GM23338 (cell line): ENCODE results near the gene ANKH. TPM values are rescaled to one million over a fixed set of nuclear protein-coding genes. Genes with fewer than 3 reads are reported as not detected.

ENCODE experiments used
- ATAC-seq: fragments of 200-7000 bp; cut with Tn5 transposase; 3 replicates; pipeline ENCODE4 v1.9.1; 2020
- DNase-seq: peaks from one replicate; pipeline ENCODE4 v3.0.0-alpha.2; 2015; ENCODE audit warnings: low spot score
- H2AFZ ChIP-seq: fragments of 200-600 bp; sonication (generic); 2 replicates; pipeline ENCODE4 v1.8.0; 2016; ENCODE audit warnings: antibody characterized with exemption, mild to moderate bottlenecking, moderate library complexity
- H3F3A ChIP-seq: fragments of 200-600 bp; sonication (generic); replicated peaks from 2 replicates; pipeline ENCODE4 v1.8.0; 2017; ENCODE audit warnings: antibody characterized with exemption, mixed run types, low read depth
- H3K27ac ChIP-seq: fragments of 200-600 bp; sonication (generic); 2 replicates; pipeline ENCODE4 v1.6.1; 2016; ENCODE audit warnings: low read depth
- H3K27me3 ChIP-seq: fragments of 200-600 bp; sonication (generic); 2 replicates; pipeline ENCODE4 v1.8.0; 2016; ENCODE audit warnings: mild to moderate bottlenecking, mixed run types, moderate library complexity; ENCODE audit not compliant: insufficient read depth
- H3K36me3 ChIP-seq: fragments of 200-600 bp; sonication (generic); 2 replicates; pipeline ENCODE4 v1.8.0; 2016; ENCODE audit warnings: mild to moderate bottlenecking; ENCODE audit not compliant: insufficient read depth
- H3K4me1 ChIP-seq: fragments of 200-600 bp; sonication (generic); 2 replicates; pipeline ENCODE4 v1.8.0; 2016; ENCODE audit warnings: mild to moderate bottlenecking, moderate library complexity; ENCODE audit not compliant: insufficient read depth
- H3K4me2 ChIP-seq: fragments of 200-600 bp; sonication (generic); 2 replicates; pipeline ENCODE4 v1.7.1; 2017; ENCODE audit warnings: mixed run types
- H3K4me3 ChIP-seq: fragments of 200-600 bp; sonication (generic); 2 replicates; pipeline ENCODE4 v1.6.1; 2016; ENCODE audit warnings: mixed run types
- H3K79me2 ChIP-seq: fragments of 200-600 bp; sonication (generic); replicated peaks from 2 replicates; pipeline ENCODE4 v1.8.0; 2017; ENCODE audit warnings: mild to moderate bottlenecking; ENCODE audit not compliant: insufficient read depth
- H3K9me2 ChIP-seq: fragments of 200-600 bp; sonication (generic); 2 replicates; pipeline ENCODE4 v1.8.0; 2017; ENCODE audit not compliant: insufficient read depth
- H4K20me1 ChIP-seq: fragments of 200-600 bp; sonication (generic); replicated peaks from 2 replicates; pipeline ENCODE4 v1.8.0; 2017; ENCODE audit warnings: mild to moderate bottlenecking; ENCODE audit not compliant: insufficient read depth
- H3K27ac Mint-ChIP-seq: 2 replicates; pipeline ENCODE4 v1.8.0; 2020; ENCODE audit warnings: inconsistent platforms, mild to moderate bottlenecking, moderate library complexity, mixed read lengths
- H3K27me3 Mint-ChIP-seq: 3 replicates; pipeline ENCODE4 v1.8.0; 2022; ENCODE audit warnings: low read depth, mild to moderate bottlenecking, moderate library complexity, mixed read lengths, inconsistent platforms; ENCODE audit not compliant: insufficient read depth, poor library complexity
- H3K36me3 Mint-ChIP-seq: 3 replicates; pipeline ENCODE4 v1.8.0; 2021; ENCODE audit warnings: low read depth, mild to moderate bottlenecking, inconsistent platforms, moderate library complexity, mixed read lengths
- H3K4me1 Mint-ChIP-seq: 3 replicates; pipeline ENCODE4 v1.8.0; 2020; ENCODE audit warnings: mild to moderate bottlenecking, inconsistent platforms, mixed read lengths
- H3K4me3 Mint-ChIP-seq: 3 replicates; pipeline ENCODE4 v1.8.0; 2021; ENCODE audit warnings: moderate library complexity, mild to moderate bottlenecking, inconsistent platforms, mixed read lengths
- H3K9me3 Mint-ChIP-seq: 3 replicates; pipeline ENCODE4 v1.8.0; 2020; ENCODE audit warnings: moderate library complexity, mild to moderate bottlenecking, inconsistent platforms, mixed read lengths
- CREB1 ChIP-seq: fragments of 250-450 bp; sonication (Bioruptor Pico); IDR thresholded peaks from 2 replicates; pipeline ENCODE4 v1.5.0; 2020; ENCODE audit warnings: low read depth, mild to moderate bottlenecking, moderate library complexity
- EZH2 ChIP-seq: fragments of 200-600 bp; sonication (generic); IDR thresholded peaks from one replicate; pipeline ENCODE4 v1.8.0; 2017; ENCODE audit warnings: antibody characterized with exemption, mild to moderate bottlenecking, low read depth; ENCODE audit not compliant: unreplicated experiment
- EZH2phosphoT487 ChIP-seq: fragments of 200-600 bp; sonication (generic); IDR thresholded peaks from one replicate; pipeline ENCODE4 v1.8.1; 2018; ENCODE audit warnings: antibody characterized with exemption; ENCODE audit not compliant: unreplicated experiment
- NANOG ChIP-seq: IDR thresholded peaks from 2 replicates; pipeline ENCODE4 v1.6.1; 2016; ENCODE audit warnings: antibody characterized with exemption, borderline replicate concordance
- POLR2AphosphoS5 ChIP-seq: IDR thresholded peaks from 2 replicates; pipeline ENCODE4 v1.6.1; 2016; ENCODE audit warnings: antibody characterized with exemption, low read depth
- REST ChIP-seq: IDR thresholded peaks from one replicate; pipeline ENCODE4 v1.6.1; 2018; ENCODE audit warnings: antibody characterized with exemption; ENCODE audit not compliant: unreplicated experiment
- ZNF114 ChIP-seq: fragments of 250-450 bp; sonication (Bioruptor Pico); IDR thresholded peaks from 2 replicates; pipeline ENCODE4 v1.5.0; 2020; ENCODE audit warnings: mild to moderate bottlenecking, moderate library complexity
- ZNF331 ChIP-seq: fragments of 250-450 bp; sonication (Bioruptor Pico); IDR thresholded peaks from 2 replicates; pipeline ENCODE4 v1.5.0; 2020; ENCODE audit warnings: low read depth, mild to moderate bottlenecking, moderate library complexity
- ZNF462 ChIP-seq: fragments of 250-450 bp; sonication (Bioruptor Pico); IDR thresholded peaks from 2 replicates; pipeline ENCODE4 v1.5.0; 2020; ENCODE audit warnings: mild to moderate bottlenecking, moderate library complexity
- polyA plus RNA-seq: library from polyadenylated mRNA; unstranded; fragments of >200 nt; fragmentation: Nextera tagmentation; extraction: Ambion mirVana; gene quantifications from 2 replicates; pipeline ENCODE4 v1.2.1, GENCODE V29; 2016
- total RNA-seq: library from RNA; depleted of rRNA; stranded (reverse); fragments of >200 nt; shearing (Covaris generic); gene quantifications from 2 replicates; pipeline ENCODE4 v1.2.3, GENCODE V29; 2014

Gene ANKH
- total and polyA plus RNA-seq, 2 experiments from 2014 or later: 5.0 to 6.1 TPM

- no peak overlapping the region; the same call in 1 of the 2 replicates for H3K27ac Mint-ChIP-seq
- Histone ChIP-seq H3K4me1 (peaks cover 15% of the 10 kb centered on the region), H3K27ac (no peak overlapping the region), H3F3A (no peaks in the 10 kb centered on the region), H3K79me2 (no peaks in the 10 kb centered on the region; the same call in 1 of the 2 replicates), H4K20me1 (peaks cover 3% of the 10 kb centered on the region; the same call in 1 of the 2 replicates), H3K9me2 (0 out of 2 replicates have a peak, but pooled peaks cover 5% of the 10 kb centered on the region), H3K4me3 (no peak overlapping the region), H3K36me3 (peaks cover 12% of the 10 kb centered on the region; the same call in 1 of the 2 replicates), H2AFZ (no peak overlapping the region), H3K27me3 (no peaks in the 10 kb centered on the region), H3K4me2 (no peak overlapping the region)
- TF ChIP-seq EZH2 (no peak), ZNF114 (no peak), REST (no peak), ZNF462 (no peak), NANOG (no peak), POLR2AphosphoS5 (no peak), ZNF331 (CRISPR knock-in tag) (no peak), EZH2phosphoT487 (no peak), CREB1 (no peak)
- peaks cover 4% of the 10 kb centered on the region for H3K27me3 Mint-ChIP-seq
- ATAC-seq: no peak
- H3K36me3 Mint-ChIP-seq: peaks cover 36% of the 10 kb centered on the region
- DNase-seq: no peak
- no peak overlapping the region for H3K4me3 Mint-ChIP-seq
- no peaks in the 10 kb centered on the region for H3K9me3 Mint-ChIP-seq
- H3K4me1 Mint-ChIP-seq: peaks cover 20% of the 10 kb centered on the region
Observed at GRCh38 chr5:14698495-14698894, 173.1 kb downstream of the ANKH start.
